GM12865 (cell line): ENCODE measurements around the gene SEMA3G.

Source experiments
- DNase-seq: peaks from one replicate; pipeline ENCODE4 v3.0.0; 2010; ENCODE audit warnings: low read depth
- H3K4me3 ChIP-seq: 2 replicates; pipeline ENCODE4 v1.5.1; 2011; ENCODE audit warnings: mild to moderate bottlenecking, low read depth, low read length, control low read depth
- TF ChIP-seq, protein P1 (sequence below): IDR thresholded peaks from 2 replicates; pipeline ENCODE4 v1.5.1; 2011; ENCODE audit warnings: low read length, control low read depth, low read depth, inconsistent platforms; ENCODE audit not compliant: insufficient read depth; ENCODE audit errors: missing control alignments

The SEMA3G gene

GRCh38 chr3:52435246-52436101 lies 9.4 kb downstream of the SEMA3G start:
- TF ChIP-seq, protein P1, sequence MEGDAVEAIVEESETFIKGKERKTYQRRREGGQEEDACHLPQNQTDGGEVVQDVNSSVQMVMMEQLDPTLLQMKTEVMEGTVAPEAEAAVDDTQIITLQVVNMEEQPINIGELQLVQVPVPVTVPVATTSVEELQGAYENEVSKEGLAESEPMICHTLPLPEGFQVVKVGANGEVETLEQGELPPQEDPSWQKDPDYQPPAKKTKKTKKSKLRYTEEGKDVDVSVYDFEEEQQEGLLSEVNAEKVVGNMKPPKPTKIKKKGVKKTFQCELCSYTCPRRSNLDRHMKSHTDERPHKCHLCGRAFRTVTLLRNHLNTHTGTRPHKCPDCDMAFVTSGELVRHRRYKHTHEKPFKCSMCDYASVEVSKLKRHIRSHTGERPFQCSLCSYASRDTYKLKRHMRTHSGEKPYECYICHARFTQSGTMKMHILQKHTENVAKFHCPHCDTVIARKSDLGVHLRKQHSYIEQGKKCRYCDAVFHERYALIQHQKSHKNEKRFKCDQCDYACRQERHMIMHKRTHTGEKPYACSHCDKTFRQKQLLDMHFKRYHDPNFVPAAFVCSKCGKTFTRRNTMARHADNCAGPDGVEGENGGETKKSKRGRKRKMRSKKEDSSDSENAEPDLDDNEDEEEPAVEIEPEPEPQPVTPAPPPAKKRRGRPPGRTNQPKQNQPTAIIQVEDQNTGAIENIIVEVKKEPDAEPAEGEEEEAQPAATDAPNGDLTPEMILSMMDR = no peak
- no peak overlapping the region for H3K4me3 ChIP-seq
- DNase-seq = no peak

GRCh38 chr3:52434491-52435115 lies 10.3 kb downstream of the SEMA3G start:
- TF ChIP-seq, protein P1 = no peak
- no peak overlapping the region for H3K4me3 ChIP-seq
- no peak for DNase-seq

GRCh38 chr3:52433996-52434479 lies 10.9 kb downstream of the SEMA3G start:
- TF ChIP-seq, protein P1 = no peak
- DNase-seq = no peak
- H3K4me3 ChIP-seq = no peak overlapping the region

GRCh38 chr3:52433328-52433995 lies 11.4 kb downstream of the SEMA3G start:
- TF ChIP-seq, protein P1 = no peak
- no peak overlapping the region for H3K4me3 ChIP-seq
- no peak for DNase-seq

- H3K4me3 ChIP-seq = no peak overlapping the region
- TF ChIP-seq, protein P1 = no peak
- DNase-seq = no peak
These were observed 12.2 kb downstream of the SEMA3G start for GRCh38 chr3:52432691-52433141.

- H3K4me3 ChIP-seq = no peak overlapping the region
- TF ChIP-seq, protein P1 = no peak
These were observed 12.7 kb downstream of the SEMA3G start for GRCh38 chr3:52432225-52432624.

More at GRCh38 chr3:52432225-52432624, 12.7 kb downstream of the SEMA3G start:
- DNase-seq = no peak
